ENCODE results near the gene KCNH3. TPM values are rescaled to one million over a fixed set of nuclear protein-coding genes. Genes with fewer than 3 reads are reported as not detected.
"Not testable (repeated sequence)": the region's sequence is repeated elsewhere in the genome, so short reads cannot be mapped to it uniquely, and the experiment has no call there.

Gene KCNH3
- total RNA-seq, 2 donors from 2014 or later = 0.19 to 1.0 TPM

GRCh38 chr12:49529414-49529813 is 9.4 kb upstream of the KCNH3 start:
- TF ChIP-seq, protein P1, sequence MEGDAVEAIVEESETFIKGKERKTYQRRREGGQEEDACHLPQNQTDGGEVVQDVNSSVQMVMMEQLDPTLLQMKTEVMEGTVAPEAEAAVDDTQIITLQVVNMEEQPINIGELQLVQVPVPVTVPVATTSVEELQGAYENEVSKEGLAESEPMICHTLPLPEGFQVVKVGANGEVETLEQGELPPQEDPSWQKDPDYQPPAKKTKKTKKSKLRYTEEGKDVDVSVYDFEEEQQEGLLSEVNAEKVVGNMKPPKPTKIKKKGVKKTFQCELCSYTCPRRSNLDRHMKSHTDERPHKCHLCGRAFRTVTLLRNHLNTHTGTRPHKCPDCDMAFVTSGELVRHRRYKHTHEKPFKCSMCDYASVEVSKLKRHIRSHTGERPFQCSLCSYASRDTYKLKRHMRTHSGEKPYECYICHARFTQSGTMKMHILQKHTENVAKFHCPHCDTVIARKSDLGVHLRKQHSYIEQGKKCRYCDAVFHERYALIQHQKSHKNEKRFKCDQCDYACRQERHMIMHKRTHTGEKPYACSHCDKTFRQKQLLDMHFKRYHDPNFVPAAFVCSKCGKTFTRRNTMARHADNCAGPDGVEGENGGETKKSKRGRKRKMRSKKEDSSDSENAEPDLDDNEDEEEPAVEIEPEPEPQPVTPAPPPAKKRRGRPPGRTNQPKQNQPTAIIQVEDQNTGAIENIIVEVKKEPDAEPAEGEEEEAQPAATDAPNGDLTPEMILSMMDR (IDR thresholded peaks at IDR 0.05) = no peak
- Histone ChIP-seq H3K4me3 (no peak overlapping the region), H3K36me3 (peaks cover 29% of the 10 kb centered on the region), H3K4me1 (peaks cover 0 to 4% of the 10 kb centered on the region in 2 donors), H3K9me3 (no peaks in the 10 kb centered on the region), H3K27ac (no peak overlapping the region), H3K27me3 (no peaks in the 10 kb centered on the region)
- DNase-seq (ENCODE audit: low spot score) = no peak

GRCh38 chr12:49531745-49532144 is 7.1 kb upstream of the KCNH3 start:
- peaks cover 8% of the 10 kb centered on the region for H3K36me3 ChIP-seq
- H3K4me3 ChIP-seq = no peak overlapping the region
- TF ChIP-seq, protein P1 (IDR thresholded peaks at IDR 0.05) = no peak
- no peaks in the 10 kb centered on the region for H3K27me3 ChIP-seq
- H3K4me1 ChIP-seq = no peaks in the 10 kb centered on the region
- no peak for DNase-seq (ENCODE audit: low spot score)
- H3K27ac ChIP-seq = no peak overlapping the region
- no peaks in the 10 kb centered on the region for H3K9me3 ChIP-seq

- no peak overlapping the region for H3K27ac ChIP-seq
- TF ChIP-seq, protein P1 (IDR thresholded peaks at IDR 0.05) = no peak
- H3K27me3 ChIP-seq = peaks cover 0 to 8% of the 10 kb centered on the region in 2 donors
- H3K4me3 ChIP-seq = no peak overlapping the region
- no peak for DNase-seq (ENCODE audit: low spot score)
- H3K36me3 ChIP-seq = no peaks in the 10 kb centered on the region
- H3K4me1 ChIP-seq = peaks cover 0 to 10% of the 10 kb centered on the region in 2 donors
- no peaks in the 10 kb centered on the region for H3K9me3 ChIP-seq
Observed at GRCh38 chr12:49533331-49533730, 5.5 kb upstream of the KCNH3 start.

- not testable (repeated sequence) for H3K27me3 ChIP-seq; H3K4me3 ChIP-seq; DNase-seq (ENCODE audit: low spot score); H3K9me3 ChIP-seq; H3K36me3 ChIP-seq; H3K27ac ChIP-seq
- peaks cover 0 to 14% of the 10 kb centered on the region in 2 donors for H3K4me1 ChIP-seq
Observed at GRCh38 chr12:49534122-49534521, 4.7 kb upstream of the KCNH3 start.

- no peaks in the 10 kb centered on the region for H3K9me3 ChIP-seq
- H3K36me3 ChIP-seq = no peaks in the 10 kb centered on the region
- H3K27me3 ChIP-seq = peaks cover 0 to 13% of the 10 kb centered on the region in 2 donors
- H3K4me1 ChIP-seq = peaks cover 0 to 14% of the 10 kb centered on the region in 2 donors
- no peak for DNase-seq (ENCODE audit: low spot score)
- TF ChIP-seq, protein P1 (IDR thresholded peaks at IDR 0.05) = no peak
- no peak overlapping the region for H3K27ac ChIP-seq
- no peak overlapping the region for H3K4me3 ChIP-seq
Observed at GRCh38 chr12:49534731-49535278, 4.0 kb upstream of the KCNH3 start.

DNA sequence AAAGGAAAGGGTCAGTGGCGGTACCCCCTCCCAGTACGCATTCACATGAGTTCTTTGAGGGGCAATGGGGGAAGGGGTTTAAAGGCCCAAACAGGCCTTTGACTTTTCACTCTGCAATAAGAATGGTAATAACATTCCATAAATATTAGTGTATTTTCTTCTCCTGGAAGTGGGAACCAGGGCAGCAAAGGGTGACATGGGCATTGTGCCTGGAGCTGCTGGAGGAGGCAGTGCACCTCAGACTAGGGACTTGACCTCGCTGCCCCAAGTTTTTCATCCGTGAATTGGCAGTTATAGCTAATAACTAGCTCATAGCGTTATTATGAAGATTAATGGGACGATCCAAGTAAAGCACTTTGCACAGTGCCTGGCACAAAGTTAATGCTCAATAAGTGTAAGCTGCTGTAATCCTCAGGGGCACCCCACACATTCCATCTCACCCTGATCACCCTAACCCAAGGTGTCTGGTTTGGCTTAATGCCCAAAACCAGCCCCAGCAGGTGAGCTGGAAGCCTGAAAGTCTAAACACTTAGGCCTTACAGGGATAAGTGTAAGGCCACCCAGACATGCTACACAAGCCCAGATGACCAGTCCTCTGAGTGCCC is 2.8 kb upstream of the KCNH3 start:
- Histone ChIP-seq H3K36me3 (no peaks in the 10 kb centered on the region), H3K27ac (no peak overlapping the region), H3K4me1 (peaks cover 0 to 14% of the 10 kb centered on the region in 2 donors), H3K4me3 (no peak overlapping the region), H3K9me3 (no peaks in the 10 kb centered on the region), H3K27me3 (peaks cover 0 to 13% of the 10 kb centered on the region in 2 donors)
- TF ChIP-seq, protein P1 (IDR thresholded peaks at IDR 0.05) = no peak
- DNase-seq (ENCODE audit: low spot score) = no peak

Measured in right atrium auricular region (tissue), 2 donors.